Measurements from ENCODE around the gene COL23A1. TPM values are rescaled to one million over a fixed set of nuclear protein-coding genes. Genes with fewer than 3 reads are reported as not detected.

COL23A1 gene
- total and polyA plus RNA-seq, 2 of the 13 experiments (the other 11 are each of a cell fraction or from before 2014, with no cell fraction given): not detected

DNA sequence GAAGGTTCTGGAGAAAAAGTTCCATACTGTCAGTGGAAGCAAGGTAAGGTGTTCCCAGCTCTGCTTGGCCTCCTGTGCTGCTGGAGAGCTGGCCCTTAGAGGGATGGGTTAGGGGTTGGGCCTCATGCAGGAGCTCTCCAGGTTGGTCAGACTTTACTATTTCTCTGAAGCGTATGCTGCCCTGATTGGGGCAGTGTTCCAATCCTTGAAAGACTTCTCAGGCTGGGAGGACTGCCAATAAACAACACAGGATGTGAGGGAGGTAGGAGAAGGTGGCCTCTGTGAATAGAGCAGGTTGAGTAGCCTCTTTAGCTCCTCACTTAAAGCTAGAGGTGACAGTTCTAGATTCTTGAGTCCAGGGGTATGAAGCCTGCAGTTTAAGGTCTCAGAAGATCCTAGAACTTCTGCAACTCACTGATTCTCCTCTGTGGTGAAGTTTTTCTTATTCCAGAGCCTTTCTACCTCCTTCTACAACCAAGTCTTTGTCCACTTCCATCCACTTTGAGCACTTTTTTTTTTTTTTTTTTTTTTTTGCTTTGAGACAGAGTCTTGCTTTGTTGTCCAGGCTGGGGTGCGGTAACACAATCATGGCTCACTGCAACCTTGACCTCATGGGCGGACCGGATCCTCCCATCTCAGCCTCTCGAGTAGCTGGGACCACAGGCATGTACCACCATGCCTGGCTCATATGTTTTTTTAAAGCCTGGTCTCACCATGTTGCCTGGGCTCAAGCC is 382.8 kb downstream of the COL23A1 start (continued):
- TF ChIP-seq PAF1 (CRISPR knock-in tag; IDR thresholded peaks at IDR 0.05) (peak; percentile 52; the same call in 1 of the 2 replicates), TOPORS (CRISPR knock-in tag; IDR thresholded peaks at IDR 0.05) (no peak), ZNF121 (CRISPR knock-in tag; IDR thresholded peaks at IDR 0.05) (peak; percentile 77; the same call in 1 of the 2 replicates), SUZ12 (IDR thresholded peaks at IDR 0.05; ENCODE audit: low read depth, low read length) (no peak), HOXA9 (CRISPR knock-in tag; IDR thresholded peaks at IDR 0.05; ENCODE audit: borderline replicate concordance) (no peak)

DNA sequence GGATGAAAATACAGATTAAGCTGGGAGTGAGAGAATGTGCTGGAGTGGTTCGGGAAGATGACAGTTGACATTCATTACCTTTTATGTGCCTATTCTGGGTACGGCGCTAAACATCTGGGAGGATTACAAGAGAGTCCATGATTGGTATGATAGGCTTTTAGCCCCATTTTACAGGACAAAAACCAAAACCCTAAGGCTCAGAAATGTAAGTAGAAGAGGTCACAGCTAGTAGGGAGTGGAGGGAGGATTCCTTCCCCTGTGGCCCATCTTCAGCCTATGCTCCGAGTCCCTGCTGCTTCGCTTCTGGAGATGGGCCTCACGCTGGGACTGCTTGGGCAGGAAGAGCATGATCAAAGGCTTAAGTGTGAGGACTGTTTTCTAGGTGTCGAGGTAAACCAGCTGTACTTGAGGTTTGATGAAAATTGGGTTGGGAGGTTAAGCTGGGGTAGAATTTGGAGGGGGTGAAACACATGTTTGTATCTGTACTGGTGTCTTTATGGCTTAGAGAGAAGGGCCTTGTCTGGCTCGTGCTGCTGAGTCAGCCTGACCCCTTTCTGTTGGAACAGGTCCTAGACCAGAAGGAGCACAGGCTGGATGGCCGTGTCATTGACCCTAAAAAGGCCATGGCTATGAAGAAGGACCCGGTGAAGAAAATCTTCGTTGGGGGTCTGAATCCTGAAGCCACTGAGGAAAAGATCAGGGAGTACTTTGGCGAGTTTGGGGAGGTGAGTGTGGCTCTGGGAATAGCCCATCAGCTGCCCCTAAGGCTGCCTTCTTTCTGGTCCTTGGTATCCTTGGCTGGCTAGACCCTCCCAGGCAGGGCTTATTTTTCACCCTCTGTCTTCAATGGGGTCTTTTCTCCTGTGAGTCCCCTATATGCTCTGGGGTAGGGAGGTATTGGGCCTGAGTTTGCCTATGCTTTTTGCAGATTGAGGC is 383.8 kb downstream of the COL23A1 start:
- peaks cover 39% of the 10 kb centered on the region for H4K20me1 ChIP-seq (ENCODE audit: insufficient read depth, low read length)
- WGBS (ENCODE audit: low lambda C conversion rate): 71% methylated on average over 12 of the region's 12 CpGs
- TF ChIP-seq, protein P1, sequence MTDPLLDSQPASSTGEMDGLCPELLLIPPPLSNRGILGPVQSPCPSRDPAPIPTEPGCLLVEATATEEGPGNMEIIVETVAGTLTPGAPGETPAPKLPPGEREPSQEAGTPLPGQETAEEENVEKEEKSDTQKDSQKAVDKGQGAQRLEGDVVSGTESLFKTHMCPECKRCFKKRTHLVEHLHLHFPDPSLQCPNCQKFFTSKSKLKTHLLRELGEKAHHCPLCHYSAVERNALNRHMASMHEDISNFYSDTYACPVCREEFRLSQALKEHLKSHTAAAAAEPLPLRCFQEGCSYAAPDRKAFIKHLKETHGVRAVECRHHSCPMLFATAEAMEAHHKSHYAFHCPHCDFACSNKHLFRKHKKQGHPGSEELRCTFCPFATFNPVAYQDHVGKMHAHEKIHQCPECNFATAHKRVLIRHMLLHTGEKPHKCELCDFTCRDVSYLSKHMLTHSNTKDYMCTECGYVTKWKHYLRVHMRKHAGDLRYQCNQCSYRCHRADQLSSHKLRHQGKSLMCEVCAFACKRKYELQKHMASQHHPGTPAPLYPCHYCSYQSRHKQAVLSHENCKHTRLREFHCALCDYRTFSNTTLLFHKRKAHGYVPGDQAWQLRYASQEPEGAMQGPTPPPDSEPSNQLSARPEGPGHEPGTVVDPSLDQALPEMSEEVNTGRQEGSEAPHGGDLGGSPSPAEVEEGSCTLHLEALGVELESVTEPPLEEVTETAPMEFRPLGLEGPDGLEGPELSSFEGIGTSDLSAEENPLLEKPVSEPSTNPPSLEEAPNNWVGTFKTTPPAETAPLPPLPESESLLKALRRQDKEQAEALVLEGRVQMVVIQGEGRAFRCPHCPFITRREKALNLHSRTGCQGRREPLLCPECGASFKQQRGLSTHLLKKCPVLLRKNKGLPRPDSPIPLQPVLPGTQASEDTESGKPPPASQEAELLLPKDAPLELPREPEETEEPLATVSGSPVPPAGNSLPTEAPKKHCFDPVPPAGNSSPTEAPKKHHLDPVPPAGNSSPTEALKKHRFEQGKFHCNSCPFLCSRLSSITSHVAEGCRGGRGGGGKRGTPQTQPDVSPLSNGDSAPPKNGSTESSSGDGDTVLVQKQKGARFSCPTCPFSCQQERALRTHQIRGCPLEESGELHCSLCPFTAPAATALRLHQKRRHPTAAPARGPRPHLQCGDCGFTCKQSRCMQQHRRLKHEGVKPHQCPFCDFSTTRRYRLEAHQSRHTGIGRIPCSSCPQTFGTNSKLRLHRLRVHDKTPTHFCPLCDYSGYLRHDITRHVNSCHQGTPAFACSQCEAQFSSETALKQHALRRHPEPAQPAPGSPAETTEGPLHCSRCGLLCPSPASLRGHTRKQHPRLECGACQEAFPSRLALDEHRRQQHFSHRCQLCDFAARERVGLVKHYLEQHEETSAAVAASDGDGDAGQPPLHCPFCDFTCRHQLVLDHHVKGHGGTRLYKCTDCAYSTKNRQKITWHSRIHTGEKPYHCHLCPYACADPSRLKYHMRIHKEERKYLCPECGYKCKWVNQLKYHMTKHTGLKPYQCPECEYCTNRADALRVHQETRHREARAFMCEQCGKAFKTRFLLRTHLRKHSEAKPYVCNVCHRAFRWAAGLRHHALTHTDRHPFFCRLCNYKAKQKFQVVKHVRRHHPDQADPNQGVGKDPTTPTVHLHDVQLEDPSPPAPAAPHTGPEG (CRISPR knock-in tag; IDR thresholded peaks at IDR 0.05): no peak
- TF ChIP-seq, protein P2, sequence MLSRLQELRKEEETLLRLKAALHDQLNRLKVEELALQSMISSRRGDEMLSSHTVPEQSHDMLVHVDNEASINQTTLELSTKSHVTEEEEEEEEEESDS (CRISPR knock-in tag; IDR thresholded peaks at IDR 0.05; ENCODE audit: borderline replicate concordance): 0 out of 2 replicates have a peak, but pooled peaks have one; percentile 29
- TF ChIP-seq ZNF10 (CRISPR knock-in tag; IDR thresholded peaks at IDR 0.05; ENCODE audit: borderline replicate concordance, low read depth) (no peak), NFATC3 (CRISPR knock-in tag; IDR thresholded peaks at IDR 0.05) (no peak), ATF7-NPFF (CRISPR knock-in tag; IDR thresholded peaks at IDR 0.05; ENCODE audit: low read depth) (0 out of 2 replicates have a peak, but pooled peaks have one; percentile 47), HHEX (CRISPR knock-in tag; IDR thresholded peaks at IDR 0.05) (no peak), ZNF605 (CRISPR knock-in tag; IDR thresholded peaks at IDR 0.05) (0 out of 2 replicates have a peak, but pooled peaks have one; percentile 20), SP4 (CRISPR knock-in tag; IDR thresholded peaks at IDR 0.05) (no peak), ZFP90 (CRISPR knock-in tag; IDR thresholded peaks at IDR 0.05; ENCODE audit: borderline replicate concordance) (no peak), KDM1A (CRISPR knock-in tag; IDR thresholded peaks at IDR 0.05) (no peak), ESRRA (CRISPR knock-in tag; IDR thresholded peaks at IDR 0.05; ENCODE audit: low read depth) (no peak)

More for the DNA sequence above, 383.8 kb downstream of the COL23A1 start:
- intact Hi-C loops (cut with micrococcal nuclease; ENCODE audit: unreplicated experiment): no loop called here
- peak overlapping the region; percentile 95 for H3K9ac ChIP-seq (ENCODE audit: insufficient read depth, low read depth, low read length)
- H2AFZ ChIP-seq (ENCODE audit: low read length): no peak overlapping the region
- peak overlapping the region; percentile 80 to 95 (median 90) for H3K4me3 ChIP-seq (replicated peaks in 1 of 3; ENCODE audit: insufficient read depth in 1 of 3, low read depth in 2 of 3, low read length in 3 of 3)
- peaks cover 39% of the 10 kb centered on the region for H3K4me1 ChIP-seq (ENCODE audit: insufficient read depth, low read length)
- TSS peak; percentile 52 for BruUV-seq (replicated peaks)
- POLR2A ChIA-PET: interaction anchor here (2.8 kb wide), 1 partner anchor 25 kb away, joined by 12 read pairs; the partner anchor contains the start of gene PHYKPL
- peak overlapping the region; percentile 89 for H3K4me2 ChIP-seq (ENCODE audit: low read depth, low read length)
- peaks cover 35% of the 10 kb centered on the region for H3K79me2 ChIP-seq (ENCODE audit: insufficient read depth, low read length)
- in situ Hi-C loops (cut with HindIII; ENCODE audit: extremely low pct_ligation_motif_present, low pct_unique_long_range_greater_than_20kb): no loop called here
- ATAC-seq (no peak), DNase-seq (ENCODE audit: low spot score) (no peak), FAIRE-seq (no peak)
- CTCF ChIA-PET (ENCODE audit: low intra/inter-chr PET ratio, low total read pairs): no interaction called here
- no peaks in the 10 kb centered on the region for H3K9me3 ChIP-seq (ENCODE audit: low read length)
- no peak overlapping the region for H3K27ac ChIP-seq (ENCODE audit: extremely low read length, insufficient read depth, low read length)
- peaks cover 15 to 55% of the 10 kb centered on the region in 2 experiments for H3K36me3 ChIP-seq (replicated peaks in 1 of 2; ENCODE audit: control insufficient read depth in 1 of 2, insufficient read depth in 2 of 2, low read length in 2 of 2)
- H3K27me3 ChIP-seq (ENCODE audit: control insufficient read depth in 1 of 2, insufficient read depth in 2 of 2, low read length in 2 of 2): no peaks in the 10 kb centered on the region; a peak in 1 of 5 replicates
